HG03457 (cell line): ENCODE data around the gene CD164L2.

ENCODE experiments used
- ATAC-seq: cut with Tn5 transposase; IDR thresholded peaks from one replicate; pipeline ENCODE4 v1.9.1; 2021; ENCODE audit warnings: moderate number of reproducible peaks; ENCODE audit not compliant: unreplicated experiment

CD164L2 gene

DNA sequence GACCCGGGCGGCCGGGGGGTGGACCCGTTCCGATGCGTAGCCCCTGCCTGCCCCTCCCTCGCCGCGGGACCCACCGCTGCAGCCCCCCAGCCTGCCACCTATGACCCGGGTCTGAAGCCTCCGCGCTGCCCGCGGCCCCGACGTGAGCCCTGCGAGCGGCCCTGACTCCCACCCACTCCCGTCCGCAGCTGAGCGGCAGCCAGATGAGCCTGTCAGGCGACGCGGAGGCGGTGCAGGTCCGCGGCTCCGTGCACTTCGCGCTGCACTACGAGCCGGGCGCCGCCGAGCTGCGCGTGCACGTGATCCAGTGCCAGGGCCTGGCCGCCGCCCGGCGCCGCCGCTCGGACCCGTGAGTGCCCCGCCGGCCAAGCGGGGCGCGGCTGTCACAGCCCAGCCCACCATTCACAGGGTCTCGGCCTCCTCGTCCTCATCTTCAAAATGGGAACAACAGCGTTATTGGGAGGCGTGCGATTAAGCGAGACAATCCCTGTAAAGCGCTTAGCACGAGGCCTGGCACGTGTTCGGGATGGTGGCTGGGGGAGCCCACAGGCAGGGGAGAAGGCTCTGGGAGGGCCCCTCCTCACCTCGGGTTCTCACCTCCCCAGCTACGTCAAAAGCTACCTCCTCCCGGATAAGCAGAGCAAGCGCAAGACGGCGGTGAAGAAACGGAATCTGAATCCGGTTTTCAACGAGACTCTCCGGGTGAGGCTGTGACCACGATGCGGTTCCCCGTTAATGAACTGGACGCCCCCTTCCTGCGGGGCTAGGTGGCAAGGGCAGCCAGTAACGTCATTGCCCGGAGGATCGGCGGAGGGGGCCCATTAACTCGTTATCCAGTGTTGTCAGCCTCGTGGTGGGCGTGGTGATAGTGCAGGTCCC, 33.1 kb downstream of the CD164L2 start:
- ATAC-seq = no peak

DNA sequence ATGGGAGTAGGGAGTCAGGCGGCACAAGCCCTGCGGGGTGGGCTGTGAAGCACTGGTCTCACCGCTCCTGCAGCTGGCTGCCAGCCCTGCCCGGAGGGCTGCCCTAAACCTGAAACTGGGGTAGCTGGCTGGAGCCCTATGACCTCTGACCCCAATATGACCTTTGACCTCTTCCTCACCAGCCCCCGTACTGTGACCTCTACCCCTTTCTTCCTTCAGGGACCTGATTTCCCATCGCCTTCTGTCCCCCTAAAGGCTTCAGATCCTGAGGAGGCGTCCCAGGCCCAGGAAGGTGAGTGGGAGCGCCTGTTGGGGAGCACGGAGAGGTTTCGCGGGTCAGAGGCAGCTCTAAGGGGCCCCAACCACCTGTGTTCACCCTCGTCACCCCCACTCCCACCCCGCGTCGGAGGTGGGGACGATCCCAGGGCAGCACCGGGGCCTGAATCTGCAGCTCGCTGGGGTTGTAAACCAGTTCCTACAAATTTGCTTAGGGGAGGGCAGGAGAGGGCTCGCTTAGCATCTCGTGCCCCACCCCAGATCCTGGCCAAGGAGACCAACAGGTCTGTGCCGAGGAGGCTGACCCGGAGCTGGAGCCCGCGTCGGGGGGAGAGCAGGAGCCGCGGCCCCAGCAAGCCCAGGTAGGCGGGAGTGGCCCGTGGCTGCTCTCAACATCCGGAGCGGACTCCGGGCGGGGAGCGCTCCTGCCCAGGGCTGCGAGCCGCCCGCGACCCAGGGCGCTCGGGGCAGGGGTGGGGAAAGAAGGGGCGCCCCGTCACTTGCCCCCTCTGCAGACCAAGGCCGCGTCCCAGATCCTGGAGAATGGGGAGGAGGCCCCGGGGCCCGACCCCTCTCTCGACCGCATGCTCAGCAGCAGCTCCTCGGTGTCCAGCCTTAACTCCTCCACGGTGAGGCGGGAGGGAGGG, 34.0 kb downstream of the CD164L2 start:
- ATAC-seq = no peak

DNA sequence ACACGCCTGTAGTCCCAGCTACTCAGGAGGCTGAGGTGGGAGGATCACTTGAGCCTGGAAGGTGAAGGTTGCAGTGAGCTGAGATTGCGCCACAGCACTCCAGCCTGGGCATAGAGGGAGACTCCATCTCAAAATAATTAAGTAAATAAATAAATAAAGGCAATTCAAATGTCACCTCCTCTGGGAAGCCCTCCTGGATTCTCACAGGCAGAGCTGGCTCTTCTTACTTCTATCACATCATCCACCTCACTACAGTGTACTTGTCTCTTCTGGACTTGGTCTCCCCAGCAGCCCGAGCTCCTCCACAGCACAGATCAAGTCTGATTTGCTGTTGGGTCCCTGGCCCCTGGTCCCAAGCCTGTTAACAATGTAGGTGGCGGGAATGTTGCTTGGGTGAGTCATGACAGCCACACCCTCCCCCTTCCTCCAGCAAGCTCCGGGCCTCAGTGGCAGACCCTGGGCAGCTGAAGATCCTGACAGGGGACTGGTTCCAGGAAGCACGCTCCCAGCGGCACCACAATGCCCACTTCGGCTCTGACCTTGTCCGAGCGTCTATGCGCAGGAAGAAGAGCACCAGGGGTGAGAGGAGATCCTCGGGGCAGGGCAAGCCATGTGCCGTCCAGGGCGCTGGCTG, 36.0 kb downstream of the CD164L2 start:
- no peak for ATAC-seq

DNA sequence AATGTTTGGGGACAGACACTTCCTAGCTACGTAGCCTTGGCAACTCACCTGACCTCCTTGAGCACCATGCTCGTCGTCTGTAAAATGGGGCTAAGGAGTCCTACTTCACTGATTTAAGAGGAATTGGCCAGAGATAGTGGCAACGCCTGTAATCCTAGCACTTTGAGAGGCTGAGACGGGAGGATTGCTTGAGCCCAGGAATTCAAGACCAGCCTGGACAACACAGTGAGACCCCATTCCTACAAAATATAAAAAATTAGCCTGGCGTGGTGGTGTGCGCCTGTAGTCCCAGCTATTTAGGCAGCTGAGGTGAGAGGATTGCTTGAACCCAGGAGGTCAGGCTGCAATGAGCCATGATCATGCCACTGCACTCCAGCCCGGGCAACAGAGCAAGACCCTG, 36.8 kb downstream of the CD164L2 start:
- no peak for ATAC-seq

DNA sequence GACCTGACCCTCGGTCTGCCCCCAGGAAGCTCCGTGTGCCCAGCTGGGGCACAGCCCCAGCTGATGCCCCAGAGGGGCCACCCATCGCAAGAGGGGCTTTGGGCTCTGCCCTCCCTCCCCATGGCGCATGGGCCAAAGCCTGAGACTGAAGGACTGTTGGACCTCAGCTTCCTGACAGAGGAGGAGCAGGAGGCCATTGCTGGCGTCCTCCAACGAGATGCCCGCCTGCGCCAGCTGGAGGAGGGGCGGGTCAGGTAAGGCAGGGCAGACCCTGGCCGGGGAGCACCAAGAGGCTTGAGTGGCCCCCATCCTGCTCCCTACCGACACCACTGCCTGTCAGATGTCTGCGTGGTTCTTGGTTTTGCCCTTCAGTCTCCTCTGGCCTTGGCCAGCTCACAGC, 37.9 kb downstream of the CD164L2 start:
- ATAC-seq = no peak

DNA sequence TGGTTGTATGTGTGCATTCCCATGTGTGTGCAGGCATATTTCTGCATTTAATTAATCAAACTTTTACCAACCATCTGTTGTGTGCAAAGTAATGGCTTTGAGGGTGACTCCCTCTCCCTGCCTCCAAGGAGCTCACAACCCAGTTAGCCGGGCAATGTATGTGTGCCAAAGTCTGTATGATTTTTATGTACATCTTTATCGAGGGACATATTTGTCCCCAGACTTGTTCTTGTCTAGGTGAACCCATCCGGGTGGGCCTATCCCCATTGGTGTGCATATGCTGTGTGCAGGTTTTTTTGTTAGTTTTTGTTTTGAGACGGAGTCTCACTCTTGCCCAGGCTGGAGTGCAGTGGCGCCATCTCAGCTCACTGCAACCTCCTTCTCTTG, 39.5 kb downstream of the CD164L2 start:
- no peak for ATAC-seq

DNA sequence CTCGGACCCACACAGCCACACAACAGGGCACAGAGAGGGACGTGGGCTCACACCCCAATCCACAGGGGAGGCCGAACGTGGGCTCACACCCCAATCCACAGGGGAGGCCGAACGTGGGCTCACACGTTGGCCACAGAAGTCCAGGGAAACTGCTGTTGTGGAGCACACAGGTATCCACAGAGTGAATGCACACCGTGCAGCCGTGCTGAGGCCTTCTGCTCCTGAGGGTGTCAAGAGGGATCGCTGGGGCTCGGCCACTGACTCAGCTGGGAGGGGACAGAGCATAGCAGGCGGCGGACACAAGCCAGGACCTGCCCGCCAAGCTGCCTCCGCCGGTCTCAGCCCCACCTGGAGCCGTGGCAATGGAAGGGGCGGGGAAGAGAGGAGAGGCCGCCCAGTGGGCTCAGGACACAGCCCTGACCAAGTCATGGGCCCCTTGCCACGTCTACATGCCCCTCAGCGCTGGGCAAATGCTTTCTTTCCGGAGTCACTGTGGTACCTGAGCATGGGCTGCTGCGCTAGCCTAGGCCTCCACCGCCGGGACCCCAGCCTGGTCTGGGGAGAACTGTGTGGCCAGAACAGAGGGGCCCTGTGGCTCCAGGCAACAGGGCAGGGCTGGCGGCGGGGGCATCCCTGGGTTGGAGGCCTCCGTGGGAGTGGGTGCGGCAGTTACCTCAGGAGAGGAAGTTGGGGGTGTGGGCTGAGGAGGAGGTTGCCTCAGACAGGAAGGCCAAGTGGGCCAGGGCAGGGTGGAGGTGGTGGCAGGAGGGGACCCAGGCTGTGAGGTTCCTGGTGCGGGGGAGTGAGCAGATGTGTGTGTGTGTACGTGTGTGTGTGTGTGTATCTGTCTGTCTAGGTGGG, 40.1 kb downstream of the CD164L2 start:
- ATAC-seq = no peak

DNA sequence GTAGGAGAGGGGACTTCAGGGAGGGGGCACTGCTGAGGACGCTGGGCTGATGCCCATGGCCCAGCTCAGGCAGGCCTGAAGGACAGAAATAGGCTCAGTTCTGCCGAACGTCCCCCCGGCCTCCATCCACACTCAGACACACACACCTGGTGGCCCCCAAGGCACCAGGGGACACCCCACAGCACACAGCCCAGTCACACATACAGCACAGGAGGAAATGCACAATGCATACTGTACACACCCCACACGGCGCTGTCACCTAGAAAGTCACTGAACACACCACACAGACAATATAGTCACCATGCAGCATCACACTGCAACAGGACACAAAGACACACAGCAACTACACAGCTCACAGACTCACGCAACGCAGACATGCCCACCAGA, 40.7 kb downstream of the CD164L2 start:
- ATAC-seq = no peak

DNA sequence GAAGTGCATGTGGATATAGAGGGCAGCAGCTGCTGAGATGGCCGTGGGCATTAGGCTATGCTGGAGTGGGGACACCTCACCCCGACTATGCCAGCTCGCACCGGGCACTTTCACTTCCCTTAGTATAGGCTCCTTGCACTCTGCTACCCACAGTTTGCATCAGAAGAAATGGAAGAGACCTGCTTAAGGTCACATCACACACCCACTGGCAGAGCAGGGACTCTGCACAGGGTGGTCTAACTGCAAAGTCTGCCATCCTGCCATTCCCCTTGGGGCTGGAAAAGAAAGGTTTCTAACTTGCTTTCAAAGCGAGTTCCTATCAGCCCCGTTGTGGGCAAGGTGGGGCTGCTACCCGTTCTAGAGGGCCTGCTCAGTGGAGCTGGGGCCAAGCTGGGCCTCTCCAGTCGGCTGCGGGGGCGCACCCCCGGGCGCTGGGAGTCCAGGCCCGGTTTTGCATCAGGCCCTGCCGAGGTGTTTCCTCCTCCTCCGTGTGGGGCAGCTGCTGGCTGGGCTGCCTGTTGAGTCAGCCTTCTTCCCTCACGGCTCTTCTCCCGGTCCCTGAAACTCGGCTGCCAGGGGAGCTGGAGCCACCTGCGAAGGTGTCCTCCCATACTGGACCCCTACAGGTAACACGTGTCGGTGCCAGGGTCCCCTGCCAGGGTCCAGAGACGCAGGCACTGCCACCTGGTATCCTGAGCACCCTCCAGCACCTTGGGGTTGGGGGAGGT, 41.4 kb downstream of the CD164L2 start, which contains the start of gene SYTL1:
Gene SYTL1 (plus strand): TSS at position 498 of the 728 bp plus-strand sequence. CDS start 3,313 bp downstream, outside the sequence.
- ATAC-seq = no peak

DNA sequence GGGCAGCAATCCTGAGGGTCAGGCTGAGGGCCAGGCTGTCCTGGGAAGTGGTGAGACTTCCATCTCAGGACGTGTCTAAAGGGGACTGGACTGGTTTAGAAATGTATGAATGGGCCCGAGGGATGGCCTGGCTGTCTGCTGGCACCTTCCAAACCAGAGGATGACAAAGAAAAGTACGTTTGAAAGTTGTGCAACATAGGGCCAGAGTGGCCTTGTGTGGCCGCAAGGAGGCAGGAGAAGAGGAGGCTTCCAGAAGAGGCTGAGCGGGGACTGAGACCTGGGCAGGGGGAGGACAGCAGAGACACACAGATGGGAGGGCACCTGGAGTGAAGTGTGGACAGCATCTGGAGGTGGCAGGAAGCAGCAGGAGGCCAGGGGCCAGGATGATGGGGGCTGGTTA, 43.9 kb downstream of the CD164L2 start:
- ATAC-seq = no peak

DNA sequence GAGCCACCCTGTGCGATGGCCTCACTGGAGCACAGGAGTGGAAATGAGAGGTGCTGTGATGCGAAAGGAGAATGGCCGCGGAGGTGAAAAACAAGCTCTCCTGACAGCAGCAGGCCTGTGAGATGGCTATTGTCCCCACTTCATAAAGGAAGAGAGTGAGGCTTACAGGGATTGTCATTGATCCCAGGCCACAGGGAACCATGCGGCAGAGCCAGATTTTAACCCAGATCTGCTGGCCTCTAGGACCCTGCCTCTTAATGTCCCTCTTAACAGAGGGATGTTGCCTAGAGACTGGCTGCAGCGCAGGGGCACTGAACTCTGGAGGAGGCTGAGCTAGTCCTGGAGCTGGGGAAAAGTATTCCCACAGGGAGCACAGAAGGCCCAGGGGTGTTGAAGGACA, 44.4 kb downstream of the CD164L2 start:
- no peak for ATAC-seq

DNA sequence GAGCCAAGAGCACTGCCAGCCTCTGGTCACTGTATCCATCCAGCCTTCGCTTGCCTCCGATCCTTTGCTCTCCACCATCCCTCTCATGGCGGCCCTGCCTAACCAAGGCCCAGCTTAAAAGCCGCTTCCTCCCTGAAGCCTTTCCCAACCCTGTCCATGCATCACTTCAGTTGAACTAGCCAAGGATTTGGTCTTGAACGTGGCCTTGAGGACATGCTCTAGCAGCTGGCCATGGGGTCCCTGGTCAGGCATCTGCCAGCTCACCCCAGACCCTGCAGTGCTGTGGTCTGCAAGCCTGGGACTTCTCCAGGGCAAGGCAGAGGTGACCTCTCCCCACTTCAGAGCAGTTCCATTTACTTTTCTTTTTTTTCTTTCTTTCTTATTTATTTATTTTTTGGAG, 46.4 kb downstream of the CD164L2 start:
- no peak for ATAC-seq

DNA sequence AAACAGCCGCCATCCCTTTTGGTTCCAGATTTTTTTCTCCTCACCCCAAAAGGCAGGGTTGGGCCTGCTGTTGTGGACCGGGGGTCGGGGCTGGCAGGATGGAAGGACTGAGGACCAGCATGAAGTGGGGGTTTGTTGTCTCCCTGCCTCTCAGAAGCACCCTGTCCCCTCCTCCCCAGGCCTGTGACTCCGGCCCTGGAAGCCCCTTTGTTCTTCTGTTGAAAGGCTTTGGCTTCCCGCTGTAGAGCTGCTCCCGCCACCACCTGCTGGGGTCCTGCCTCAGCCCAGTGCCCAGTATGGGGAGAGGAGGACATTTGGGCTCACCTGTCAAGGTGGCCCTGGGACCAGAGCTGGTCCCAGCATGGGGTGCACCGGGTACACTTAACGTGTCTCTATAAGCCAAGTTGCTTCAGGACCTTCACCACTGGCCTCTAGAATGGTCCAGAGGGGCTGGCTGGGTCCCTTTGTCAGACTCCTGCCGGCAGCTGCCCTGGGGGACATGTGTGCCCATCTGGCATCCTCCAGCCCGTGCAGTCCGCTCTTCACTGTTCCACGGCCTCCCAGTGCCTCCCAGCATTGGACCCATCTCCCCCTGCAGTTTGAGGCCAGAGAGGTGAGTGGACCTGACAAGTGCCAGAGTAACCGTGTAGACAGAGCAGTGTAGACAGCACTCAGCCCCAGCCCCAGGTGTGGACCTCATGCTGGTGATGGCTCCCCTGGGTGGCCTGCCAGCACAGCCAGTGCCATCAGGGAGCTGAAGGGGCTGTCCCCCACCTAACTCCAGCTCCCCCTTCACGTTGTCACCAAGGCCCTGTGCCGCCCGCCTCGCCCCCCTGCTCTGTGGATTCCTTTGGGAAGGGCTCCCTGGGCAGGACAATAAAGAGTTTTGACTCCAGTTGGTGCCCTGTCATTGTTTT, 47.4 kb downstream of the CD164L2 start:
- no peak for ATAC-seq

DNA sequence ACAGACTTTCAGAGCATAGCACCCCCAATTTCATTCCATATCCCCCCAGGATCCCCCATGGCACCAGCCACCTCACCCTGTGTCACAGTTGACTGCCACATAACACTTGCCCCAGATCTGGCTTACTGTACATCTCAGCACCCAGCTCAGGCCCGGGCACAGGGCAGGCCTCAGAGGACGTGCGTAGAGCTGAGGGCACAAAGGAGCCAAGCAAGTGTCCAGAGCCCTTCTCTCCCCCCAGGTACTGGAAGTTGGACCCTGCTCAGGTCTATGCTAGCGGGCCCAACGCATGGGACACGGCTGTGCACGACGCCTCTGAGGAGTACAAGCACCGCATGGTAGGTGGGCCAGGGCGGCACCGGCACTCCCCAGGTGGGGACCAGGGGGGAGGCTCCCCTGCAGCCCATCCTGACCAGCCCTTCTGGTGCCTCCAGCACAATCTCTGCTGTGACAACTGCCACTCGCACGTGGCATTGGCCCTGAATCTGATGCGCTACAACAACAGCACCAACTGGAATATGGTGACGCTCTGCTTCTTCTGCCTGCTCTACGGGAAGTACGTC, 49.3 kb downstream of the CD164L2 start:
- ATAC-seq = no peak

DNA sequence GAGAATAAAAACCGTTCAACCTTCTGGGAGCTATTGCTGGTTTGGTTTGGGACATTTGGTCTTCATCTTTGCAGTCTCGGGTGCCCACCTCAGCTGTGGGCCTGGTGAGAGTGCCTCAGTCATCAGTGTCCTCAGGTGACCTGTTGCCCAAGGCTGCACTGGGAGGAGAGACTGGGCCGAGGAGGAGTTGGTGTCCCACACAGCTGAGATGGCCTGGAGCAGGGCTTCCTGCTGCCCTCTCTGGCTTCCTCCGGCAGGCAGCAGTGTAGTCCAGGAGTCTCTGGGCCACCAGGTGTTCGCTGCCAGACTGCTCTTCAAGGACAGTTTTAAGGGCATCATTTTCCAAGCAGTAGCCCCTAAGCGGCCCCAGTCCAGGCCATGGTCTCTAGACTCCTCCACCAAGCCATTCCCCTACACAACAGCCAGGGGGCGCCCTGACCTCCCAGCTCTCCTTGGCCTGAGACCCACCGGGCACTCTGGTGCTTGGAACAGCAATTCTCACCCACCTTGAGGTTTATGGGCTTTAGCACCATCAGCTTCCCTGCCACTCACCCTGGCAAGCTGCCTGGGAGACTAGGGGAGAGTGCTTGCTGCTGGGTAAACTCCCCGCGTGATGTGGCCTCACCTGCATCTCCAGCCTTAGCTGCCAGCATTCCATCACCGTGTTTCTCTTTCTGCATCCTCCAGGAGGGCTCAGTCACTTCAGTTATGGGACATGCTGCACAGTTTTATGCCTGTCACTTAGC, 50.4 kb downstream of the CD164L2 start:
- no peak for ATAC-seq

DNA sequence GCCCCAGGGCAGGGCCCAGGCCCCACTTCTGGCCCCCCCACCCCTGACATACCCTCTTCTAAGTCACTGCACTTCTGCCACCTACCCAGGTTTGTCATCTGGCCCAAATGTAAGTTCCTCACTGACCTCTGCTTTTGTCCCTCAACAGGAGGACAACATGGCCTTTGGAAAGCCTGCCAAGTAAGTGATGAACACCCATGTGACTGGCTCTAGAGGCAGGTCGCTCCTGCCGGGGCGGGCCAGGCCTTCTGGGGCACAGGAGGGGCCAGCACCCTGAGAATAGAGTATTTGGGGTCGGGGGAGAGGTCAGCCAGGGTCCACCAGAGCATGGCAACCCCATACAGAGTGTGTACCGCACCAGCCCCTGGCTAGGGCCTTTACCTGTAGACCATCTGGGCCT, 51.2 kb downstream of the CD164L2 start:
- ATAC-seq = no peak

DNA sequence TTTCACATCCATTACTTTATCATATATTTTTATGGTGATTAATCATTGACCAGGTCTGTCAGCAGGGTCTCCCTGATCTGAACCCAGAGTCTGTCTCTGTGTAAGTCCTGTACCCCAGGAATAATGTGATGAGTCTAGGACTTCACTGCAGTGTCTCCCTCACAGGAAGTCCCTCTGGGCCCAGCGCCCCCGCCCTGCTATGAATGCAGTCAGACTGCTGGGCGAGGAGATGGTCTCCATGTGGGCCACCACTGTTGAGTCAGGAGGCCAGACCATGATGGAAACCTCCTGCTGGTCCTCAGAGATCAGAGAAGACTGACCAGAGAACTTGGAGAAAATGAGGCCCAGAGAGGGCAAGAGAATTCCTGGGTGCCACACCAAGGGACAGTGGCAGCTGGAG, 51.7 kb downstream of the CD164L2 start:
- no peak for ATAC-seq

DNA sequence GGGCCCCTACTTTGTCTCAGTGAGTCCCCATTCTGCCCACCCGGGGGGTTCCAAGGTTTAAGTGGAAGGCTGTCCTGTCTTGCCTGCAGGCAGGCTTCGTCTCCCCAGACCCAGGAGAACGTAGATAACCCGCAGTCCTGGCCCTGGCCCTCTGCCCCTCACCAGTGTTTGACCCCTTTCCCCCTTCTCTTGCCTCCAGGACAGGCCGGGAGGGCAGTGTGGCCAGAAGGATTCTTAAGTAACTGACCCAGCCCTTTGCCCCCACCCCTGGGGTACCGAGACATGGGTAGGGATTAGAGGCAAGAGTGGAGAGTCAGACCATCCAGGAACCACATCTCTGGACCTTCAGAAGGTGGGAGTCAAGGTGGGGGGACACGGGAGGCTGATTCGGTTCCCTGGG, 52.3 kb downstream of the CD164L2 start:
- ATAC-seq = no peak
